Measurements from ENCODE around the gene DBT.
"Not testable (repeated sequence)": the region's sequence is repeated elsewhere in the genome, so short reads cannot be mapped to it uniquely, and the experiment has no call there.

DBT gene

DNA sequence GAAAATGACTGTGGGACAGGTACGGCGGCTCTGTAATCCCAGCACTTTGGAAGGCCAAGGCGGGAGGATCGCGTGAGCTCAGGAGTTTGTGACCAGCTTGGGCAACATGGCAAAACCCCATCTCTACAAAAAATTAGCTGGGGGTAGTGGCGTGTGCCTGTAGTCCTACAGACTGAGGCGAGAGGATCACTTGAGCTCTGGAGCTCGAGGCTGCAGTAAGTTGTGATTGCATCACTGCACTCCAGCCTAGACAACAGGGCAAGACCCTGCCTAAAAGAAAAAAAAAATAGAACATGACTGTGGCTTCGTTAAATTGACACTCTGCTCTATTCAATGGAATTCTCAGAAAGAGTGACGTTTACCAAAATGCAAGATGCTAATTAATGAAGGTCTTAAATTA, 3.9 kb upstream of the DBT start:
- H3K27me3 ChIP-seq (ENCODE audit: control insufficient read depth in 1 of 2, insufficient read depth in 2 of 2, low read length in 2 of 2) = no peaks in the 10 kb centered on the region
- H3K4me3 ChIP-seq (ENCODE audit: low read depth in 1 of 2, low read length in 2 of 2) = no peak overlapping the region
- no peak overlapping the region for H3K27ac ChIP-seq (ENCODE audit: low read depth, low read length)
- H3K36me3 ChIP-seq (ENCODE audit: control insufficient read depth in 1 of 2, insufficient read depth in 2 of 2, low read length in 2 of 2) = no peaks in the 10 kb centered on the region
- no peaks in the 10 kb centered on the region for H3K9me3 ChIP-seq (ENCODE audit: control insufficient read depth in 1 of 2, low read length in 2 of 2)
- peaks cover 13% of the 10 kb centered on the region in 2 donors for H3K4me1 ChIP-seq (ENCODE audit: control insufficient read depth in 1 of 2, insufficient read depth in 2 of 2, low read length in 2 of 2)
- H3K9ac ChIP-seq (ENCODE audit: low read depth in 1 of 2, low read length in 2 of 2) = no peak overlapping the region

DNA sequence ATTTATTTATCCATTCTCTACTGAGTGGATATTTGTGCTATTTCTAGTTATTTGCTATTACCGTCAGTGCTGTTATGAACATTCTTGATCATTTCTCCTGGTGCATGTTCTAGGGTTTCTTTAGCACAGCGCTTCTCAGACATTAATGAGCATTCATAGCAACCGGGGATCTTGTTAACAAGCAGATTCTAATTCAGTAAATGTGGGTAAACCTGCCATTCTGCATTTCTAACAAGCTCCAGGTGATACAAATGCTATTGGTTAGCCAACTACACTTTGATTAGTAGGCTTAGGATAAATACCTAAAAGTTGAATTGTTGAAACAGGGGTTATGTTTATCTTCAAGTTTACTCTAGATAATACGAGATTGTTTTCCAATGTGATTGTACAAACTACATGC, 3.3 kb upstream of the DBT start:
- no peaks in the 10 kb centered on the region for H3K9me3 ChIP-seq (ENCODE audit: control insufficient read depth in 1 of 2, low read length in 2 of 2)
- H3K27ac ChIP-seq (ENCODE audit: low read depth, low read length) = no peak overlapping the region
- no peak overlapping the region for H3K9ac ChIP-seq (ENCODE audit: low read depth in 1 of 2, low read length in 2 of 2)
- no peak overlapping the region for H3K4me3 ChIP-seq (ENCODE audit: low read depth in 1 of 2, low read length in 2 of 2)
- H3K27me3 ChIP-seq (ENCODE audit: control insufficient read depth in 1 of 2, insufficient read depth in 2 of 2, low read length in 2 of 2) = no peaks in the 10 kb centered on the region
- no peaks in the 10 kb centered on the region for H3K36me3 ChIP-seq (ENCODE audit: control insufficient read depth in 1 of 2, insufficient read depth in 2 of 2, low read length in 2 of 2)
- peaks cover 13 to 17% of the 10 kb centered on the region in 2 donors for H3K4me1 ChIP-seq (ENCODE audit: control insufficient read depth in 1 of 2, insufficient read depth in 2 of 2, low read length in 2 of 2)

DNA sequence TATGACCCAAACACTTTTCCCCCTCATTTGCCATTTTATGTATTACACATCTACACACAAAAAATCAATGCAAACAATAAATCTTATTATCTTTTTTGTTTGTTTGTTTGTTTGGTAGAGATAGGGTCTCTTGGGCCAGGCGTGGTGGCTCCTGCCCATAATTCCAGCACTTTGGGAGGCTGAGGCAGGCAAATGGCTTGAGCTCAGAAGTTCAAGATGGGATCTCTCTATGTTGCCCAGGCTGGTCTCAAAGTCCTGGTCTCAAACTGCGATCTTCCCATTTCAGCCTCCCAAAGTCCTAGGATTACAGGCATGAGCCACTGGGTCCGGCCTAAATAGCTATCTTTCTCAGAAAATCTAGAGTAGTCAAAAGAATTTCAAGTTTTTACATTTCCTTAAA, 1.2 kb upstream of the DBT start:
- H3K4me3 ChIP-seq (ENCODE audit: low read depth in 1 of 2, low read length in 2 of 2) = no peak overlapping the region
- no peaks in the 10 kb centered on the region for H3K9me3 ChIP-seq (ENCODE audit: control insufficient read depth in 1 of 2, low read length in 2 of 2)
- H3K36me3 ChIP-seq (ENCODE audit: control insufficient read depth in 1 of 2, insufficient read depth in 2 of 2, low read length in 2 of 2) = no peaks in the 10 kb centered on the region
- peaks cover 13 to 17% of the 10 kb centered on the region in 2 donors for H3K4me1 ChIP-seq (ENCODE audit: control insufficient read depth in 1 of 2, insufficient read depth in 2 of 2, low read length in 2 of 2)
- H3K9ac ChIP-seq (ENCODE audit: low read depth in 1 of 2, low read length in 2 of 2) = no peak overlapping the region
- no peaks in the 10 kb centered on the region for H3K27me3 ChIP-seq (ENCODE audit: control insufficient read depth in 1 of 2, insufficient read depth in 2 of 2, low read length in 2 of 2)
- no peak overlapping the region for H3K27ac ChIP-seq (ENCODE audit: low read depth, low read length)

DNA sequence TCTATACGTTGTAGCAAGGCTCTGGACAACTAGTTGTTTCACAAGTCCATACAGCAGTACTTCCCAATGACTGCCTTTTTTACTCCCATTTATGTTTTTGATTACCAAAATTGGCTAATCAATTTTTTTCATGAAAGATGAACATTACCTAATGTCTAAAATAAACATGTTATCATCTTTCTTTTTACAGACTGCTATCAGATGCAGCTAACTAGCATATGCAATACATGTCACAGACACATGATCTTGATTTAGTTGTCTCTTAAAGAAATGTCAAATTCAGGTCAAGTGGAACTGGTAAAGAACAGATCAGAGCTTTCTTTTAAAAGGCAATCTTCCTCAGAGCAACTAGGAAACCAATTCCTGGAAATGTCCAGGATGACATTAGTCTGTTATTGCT, 630 bp upstream of the DBT start:
- Histone ChIP-seq H3K4me1 (ENCODE audit: control insufficient read depth in 1 of 2, insufficient read depth in 2 of 2, low read length in 2 of 2) (peaks cover 13 to 17% of the 10 kb centered on the region in 2 donors), H3K9me3 (ENCODE audit: control insufficient read depth in 1 of 2, low read length in 2 of 2) (no peaks in the 10 kb centered on the region), H3K36me3 (ENCODE audit: control insufficient read depth in 1 of 2, insufficient read depth in 2 of 2, low read length in 2 of 2) (no peaks in the 10 kb centered on the region), H3K27ac (ENCODE audit: low read depth, low read length) (no peak overlapping the region), H3K27me3 (ENCODE audit: control insufficient read depth in 1 of 2, insufficient read depth in 2 of 2, low read length in 2 of 2) (no peaks in the 10 kb centered on the region), H3K9ac (ENCODE audit: low read depth in 1 of 2, low read length in 2 of 2) (peak overlapping the region in 1 of 2 donors; percentile 7), H3K4me3 (ENCODE audit: low read depth in 1 of 2, low read length in 2 of 2) (peak overlapping the region; percentile 98)

DNA sequence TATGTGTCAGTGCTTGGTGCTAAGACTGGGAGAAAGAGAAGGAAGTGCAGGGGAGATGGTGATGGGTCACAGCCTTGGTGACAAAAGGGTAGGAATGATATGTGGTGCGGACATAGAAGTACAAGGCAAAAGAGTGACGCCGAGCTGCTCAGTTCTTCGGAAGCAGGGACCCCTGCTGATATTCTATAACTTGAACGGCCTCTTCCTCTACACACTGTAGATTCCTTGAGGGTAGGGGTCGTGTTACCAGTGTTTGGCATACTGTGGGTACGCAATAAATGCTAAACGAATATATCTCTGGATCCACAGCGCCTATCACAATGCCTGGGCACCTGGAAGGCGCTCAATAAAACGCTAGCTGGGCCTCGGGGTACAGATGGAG, 488 bp downstream of the DBT start:
- Histone ChIP-seq H3K36me3 (ENCODE audit: control insufficient read depth in 1 of 2, insufficient read depth in 2 of 2, low read length in 2 of 2) (no peaks in the 10 kb centered on the region), H3K4me1 (ENCODE audit: control insufficient read depth in 1 of 2, insufficient read depth in 2 of 2, low read length in 2 of 2) (peaks cover 13 to 17% of the 10 kb centered on the region in 2 donors), H3K27me3 (ENCODE audit: control insufficient read depth in 1 of 2, insufficient read depth in 2 of 2, low read length in 2 of 2) (no peaks in the 10 kb centered on the region), H3K4me3 (ENCODE audit: low read depth in 1 of 2, low read length in 2 of 2) (peak overlapping the region; percentile 98), H3K27ac (ENCODE audit: low read depth, low read length) (peak overlapping the region; percentile 60), H3K9ac (ENCODE audit: low read depth in 1 of 2, low read length in 2 of 2) (peak overlapping the region; percentile 93 to 95), H3K9me3 (ENCODE audit: control insufficient read depth in 1 of 2, low read length in 2 of 2) (no peaks in the 10 kb centered on the region)

DNA sequence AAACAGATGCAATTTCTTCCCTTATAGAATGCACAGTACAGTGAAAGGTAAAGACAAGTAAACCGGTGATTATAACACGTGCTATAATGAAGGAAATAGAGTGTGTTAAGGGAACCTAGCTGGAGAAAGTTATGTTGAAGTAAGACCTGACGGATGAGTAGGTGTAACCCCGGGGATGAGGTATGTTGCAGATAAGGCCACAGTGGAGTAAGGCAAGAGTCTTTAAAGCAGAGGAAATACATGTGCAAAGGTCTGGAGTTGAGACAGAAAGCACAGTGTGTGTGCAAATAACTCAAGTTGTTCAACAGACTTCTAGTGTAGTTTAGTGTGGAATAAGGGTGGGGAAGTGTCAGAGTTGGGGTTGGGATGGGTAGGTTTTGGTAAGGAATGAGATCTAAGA, 2.9 kb downstream of the DBT start:
- Histone ChIP-seq H3K27ac (ENCODE audit: low read depth, low read length) (no peak overlapping the region), H3K27me3 (ENCODE audit: control insufficient read depth in 1 of 2, insufficient read depth in 2 of 2, low read length in 2 of 2) (no peaks in the 10 kb centered on the region), H3K9me3 (ENCODE audit: control insufficient read depth in 1 of 2, low read length in 2 of 2) (no peaks in the 10 kb centered on the region), H3K36me3 (ENCODE audit: control insufficient read depth in 1 of 2, insufficient read depth in 2 of 2, low read length in 2 of 2) (no peaks in the 10 kb centered on the region), H3K4me3 (ENCODE audit: low read depth in 1 of 2, low read length in 2 of 2) (no peak overlapping the region), H3K4me1 (ENCODE audit: control insufficient read depth in 1 of 2, insufficient read depth in 2 of 2, low read length in 2 of 2) (peaks cover 13 to 17% of the 10 kb centered on the region in 2 donors), H3K9ac (ENCODE audit: low read depth in 1 of 2, low read length in 2 of 2) (no peak overlapping the region)

DNA sequence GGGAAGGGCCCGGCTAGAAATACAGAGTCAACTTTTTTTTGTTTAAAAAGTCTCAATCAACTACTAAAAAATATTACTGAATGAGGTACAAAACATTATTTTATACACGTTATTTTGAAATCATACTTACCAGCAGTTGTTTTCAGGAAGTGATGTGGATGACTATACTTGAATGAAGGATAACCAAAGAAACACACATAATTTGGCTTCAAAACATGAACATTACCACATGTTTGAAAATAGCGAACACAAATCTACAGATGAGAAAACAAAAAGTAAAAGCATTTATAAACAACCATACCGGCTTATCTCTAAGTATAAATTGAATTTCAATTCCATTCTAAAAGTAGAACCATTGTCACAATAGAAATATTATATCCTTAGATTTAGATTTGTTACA, 9.0 kb downstream of the DBT start:
- Histone ChIP-seq H3K9me3 (ENCODE audit: control insufficient read depth in 1 of 2, low read length in 2 of 2) (no peaks in the 10 kb centered on the region), H3K36me3 (ENCODE audit: control insufficient read depth in 1 of 2, insufficient read depth in 2 of 2, low read length in 2 of 2) (peaks cover 9 to 13% of the 10 kb centered on the region in 2 donors), H3K9ac (ENCODE audit: low read depth in 1 of 2, low read length in 2 of 2) (no peak overlapping the region), H3K27ac (ENCODE audit: low read depth, low read length) (no peak overlapping the region), H3K27me3 (ENCODE audit: control insufficient read depth in 1 of 2, insufficient read depth in 2 of 2, low read length in 2 of 2) (no peaks in the 10 kb centered on the region), H3K4me3 (ENCODE audit: low read depth in 1 of 2, low read length in 2 of 2) (no peak overlapping the region), H3K4me1 (ENCODE audit: control insufficient read depth in 1 of 2, insufficient read depth in 2 of 2, low read length in 2 of 2) (no peaks in the 10 kb centered on the region)

DNA sequence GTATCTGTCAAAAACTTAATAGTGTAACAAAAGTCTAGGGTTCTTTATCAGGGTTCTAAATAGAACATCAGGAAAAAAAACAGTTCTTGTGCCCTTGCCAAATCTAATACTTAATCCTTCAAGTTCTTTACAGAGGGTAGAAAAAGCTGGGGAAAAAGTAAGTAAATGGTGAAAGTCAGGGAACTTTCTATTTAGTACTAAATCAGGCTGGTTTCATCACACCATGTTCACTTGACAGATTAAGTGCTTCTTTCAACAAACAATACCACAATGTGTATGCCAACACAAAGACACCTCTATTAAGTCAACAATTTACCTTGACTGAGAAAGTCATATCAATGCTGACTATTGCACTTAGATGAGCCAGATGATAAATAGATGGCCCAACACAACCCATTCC, 9.7 kb downstream of the DBT start:
- Histone ChIP-seq H3K9ac (ENCODE audit: low read depth in 1 of 2, low read length in 2 of 2) (no peak overlapping the region), H3K27me3 (ENCODE audit: control insufficient read depth in 1 of 2, insufficient read depth in 2 of 2, low read length in 2 of 2) (no peaks in the 10 kb centered on the region), H3K27ac (ENCODE audit: low read depth, low read length) (no peak overlapping the region), H3K36me3 (ENCODE audit: control insufficient read depth in 1 of 2, insufficient read depth in 2 of 2, low read length in 2 of 2) (peaks cover 9 to 14% of the 10 kb centered on the region in 2 donors), H3K4me1 (ENCODE audit: control insufficient read depth in 1 of 2, insufficient read depth in 2 of 2, low read length in 2 of 2) (no peaks in the 10 kb centered on the region), H3K4me3 (ENCODE audit: low read depth in 1 of 2, low read length in 2 of 2) (no peak overlapping the region), H3K9me3 (ENCODE audit: control insufficient read depth in 1 of 2, low read length in 2 of 2) (no peaks in the 10 kb centered on the region)

DNA sequence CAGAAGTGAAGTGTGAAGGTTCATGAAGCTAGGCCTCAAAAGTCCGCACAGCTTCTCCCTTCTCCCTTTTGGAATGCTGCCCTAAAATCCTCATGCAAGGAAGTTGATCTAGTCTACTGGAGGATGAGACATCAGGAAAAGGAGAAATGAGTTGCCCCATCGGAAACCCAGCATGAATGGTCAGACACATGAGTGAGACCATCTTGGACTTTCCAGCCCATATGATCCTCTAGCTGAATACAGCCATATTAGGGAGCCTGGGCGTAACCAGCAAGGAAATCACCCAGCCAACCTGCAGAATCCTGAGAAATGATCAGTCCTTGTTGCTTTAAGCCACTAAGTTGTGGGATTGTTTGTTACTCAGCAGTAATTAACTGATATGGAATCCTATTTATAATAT, 12.5 kb downstream of the DBT start:
- no peaks in the 10 kb centered on the region for H3K27me3 ChIP-seq (ENCODE audit: control insufficient read depth in 1 of 2, insufficient read depth in 2 of 2, low read length in 2 of 2)
- peaks cover 19 to 33% of the 10 kb centered on the region in 2 donors for H3K36me3 ChIP-seq (ENCODE audit: control insufficient read depth in 1 of 2, insufficient read depth in 2 of 2, low read length in 2 of 2)
- H3K4me3 ChIP-seq (ENCODE audit: low read depth in 1 of 2, low read length in 2 of 2) = no peak overlapping the region
- no peak overlapping the region for H3K27ac ChIP-seq (ENCODE audit: low read depth, low read length)
- no peaks in the 10 kb centered on the region for H3K9me3 ChIP-seq (ENCODE audit: control insufficient read depth in 1 of 2, low read length in 2 of 2)
- H3K9ac ChIP-seq (ENCODE audit: low read depth in 1 of 2, low read length in 2 of 2) = no peak overlapping the region
- no peaks in the 10 kb centered on the region for H3K4me1 ChIP-seq (ENCODE audit: control insufficient read depth in 1 of 2, insufficient read depth in 2 of 2, low read length in 2 of 2)

DNA sequence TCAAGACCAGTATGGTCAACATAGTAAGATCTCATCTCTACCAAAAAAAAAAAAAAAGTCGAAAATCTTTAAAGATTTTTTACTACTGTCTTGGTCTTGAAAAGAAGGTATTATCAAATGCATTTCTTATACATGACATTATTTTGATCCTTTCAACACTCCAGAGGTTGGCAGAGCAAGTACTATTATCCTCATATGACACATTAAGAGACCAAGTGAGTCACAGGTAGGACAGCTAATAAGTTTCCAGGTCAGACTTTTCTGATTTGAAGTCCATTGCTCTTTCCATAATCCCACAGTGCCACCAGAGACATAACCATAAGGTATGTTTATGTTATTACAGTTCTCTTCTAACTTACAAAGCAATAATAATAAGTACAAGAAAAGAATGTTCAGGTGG, 15.2 kb downstream of the DBT start:
- peaks cover 20 to 47% of the 10 kb centered on the region in 2 donors for H3K36me3 ChIP-seq (ENCODE audit: control insufficient read depth in 1 of 2, insufficient read depth in 2 of 2, low read length in 2 of 2)
- H3K27me3 ChIP-seq (ENCODE audit: control insufficient read depth in 1 of 2, insufficient read depth in 2 of 2, low read length in 2 of 2) = no peaks in the 10 kb centered on the region
- no peaks in the 10 kb centered on the region for H3K9me3 ChIP-seq (ENCODE audit: control insufficient read depth in 1 of 2, low read length in 2 of 2)
- H3K4me1 ChIP-seq (ENCODE audit: control insufficient read depth in 1 of 2, insufficient read depth in 2 of 2, low read length in 2 of 2) = no peaks in the 10 kb centered on the region
- H3K27ac ChIP-seq (ENCODE audit: low read depth, low read length) = no peak overlapping the region
- H3K4me3 ChIP-seq (ENCODE audit: low read depth in 1 of 2, low read length in 2 of 2) = no peak overlapping the region
- no peak overlapping the region for H3K9ac ChIP-seq (ENCODE audit: low read depth in 1 of 2, low read length in 2 of 2)

DNA sequence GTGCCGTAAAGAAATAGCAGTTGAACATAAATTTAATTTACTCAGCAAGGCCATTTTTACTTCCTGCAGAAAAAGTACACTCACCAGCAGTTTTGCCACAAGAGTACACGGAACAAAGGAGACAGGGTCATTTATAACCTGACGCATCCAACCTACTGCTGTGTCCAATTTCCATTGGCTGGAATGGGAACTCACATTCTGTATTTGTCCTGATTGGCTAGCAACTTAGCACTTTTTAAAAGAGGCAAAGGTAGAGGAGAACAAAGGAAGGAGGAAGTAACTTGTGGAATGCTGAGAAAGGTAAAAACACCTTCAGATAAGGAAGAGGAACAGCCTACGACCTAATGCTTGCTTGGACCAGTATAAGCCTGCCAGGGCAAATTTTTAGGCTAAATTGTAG, 16.1 kb downstream of the DBT start:
- H3K4me1 ChIP-seq (ENCODE audit: control insufficient read depth in 1 of 2, insufficient read depth in 2 of 2, low read length in 2 of 2); H3K27ac ChIP-seq (ENCODE audit: low read depth, low read length); H3K27me3 ChIP-seq (ENCODE audit: control insufficient read depth in 1 of 2, insufficient read depth in 2 of 2, low read length in 2 of 2); H3K4me3 ChIP-seq (ENCODE audit: low read depth in 1 of 2, low read length in 2 of 2); H3K9ac ChIP-seq (ENCODE audit: low read depth in 1 of 2, low read length in 2 of 2); H3K9me3 ChIP-seq (ENCODE audit: control insufficient read depth in 1 of 2, low read length in 2 of 2): not testable (repeated sequence)
- H3K36me3 ChIP-seq (ENCODE audit: control insufficient read depth in 1 of 2, insufficient read depth in 2 of 2, low read length in 2 of 2) = peaks cover 17 to 41% of the 10 kb centered on the region in 2 donors
